Prostate gland (tissue), 2 donors: Measurements from ENCODE around the gene CD200.

Experiments
- POLR2A ChIP-seq: fragments of 450-650 bp; IDR thresholded peaks from one replicate; pipeline ENCODE4 v1.6.1; 2016; ENCODE audit warnings: antibody characterized with exemption, mild to moderate bottlenecking
- POLR2AphosphoS5 ChIP-seq: sonication (generic); formaldehyde crosslinking; IDR thresholded peaks from one replicate; pipeline ENCODE4 v1.6.1; 2017; ENCODE audit warnings: antibody characterized with exemption
- TF ChIP-seq, protein P1 (sequence below), 4 experiments: fragments of 200-600 bp in 2 of 4; fragments of 450-650 bp in 2 of 4; sonication (generic) in 2 of 4; IDR thresholded peaks; 1 replicate in 3 of 4; 2 replicates in 1 of 4; pipeline ENCODE4 v1.5.1; 2016 to 2019; ENCODE audit warnings: antibody characterized with exemption in 4 of 4, mild to moderate bottlenecking in 2 of 4, moderate library complexity in 2 of 4

DNA sequence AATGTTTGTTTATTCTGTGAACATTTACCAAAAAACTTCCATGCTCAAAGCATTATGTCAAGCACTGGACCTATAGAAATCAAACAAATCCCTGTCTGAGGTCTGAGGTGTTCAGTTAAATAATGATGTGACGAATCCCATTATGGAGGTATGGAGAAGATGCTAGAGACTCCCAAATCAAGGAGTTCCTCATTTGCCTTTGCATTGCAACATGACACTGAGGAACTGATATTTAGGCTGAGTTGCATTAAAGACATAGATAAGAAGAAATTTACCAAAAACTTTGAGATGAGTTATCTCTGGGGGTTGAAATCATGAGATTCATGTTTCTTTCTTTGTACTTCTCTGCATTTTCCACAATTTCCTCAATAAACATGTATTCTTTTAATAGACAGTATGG, 16.0 kb downstream of the CD200 start:
- TF ChIP-seq, protein P1, sequence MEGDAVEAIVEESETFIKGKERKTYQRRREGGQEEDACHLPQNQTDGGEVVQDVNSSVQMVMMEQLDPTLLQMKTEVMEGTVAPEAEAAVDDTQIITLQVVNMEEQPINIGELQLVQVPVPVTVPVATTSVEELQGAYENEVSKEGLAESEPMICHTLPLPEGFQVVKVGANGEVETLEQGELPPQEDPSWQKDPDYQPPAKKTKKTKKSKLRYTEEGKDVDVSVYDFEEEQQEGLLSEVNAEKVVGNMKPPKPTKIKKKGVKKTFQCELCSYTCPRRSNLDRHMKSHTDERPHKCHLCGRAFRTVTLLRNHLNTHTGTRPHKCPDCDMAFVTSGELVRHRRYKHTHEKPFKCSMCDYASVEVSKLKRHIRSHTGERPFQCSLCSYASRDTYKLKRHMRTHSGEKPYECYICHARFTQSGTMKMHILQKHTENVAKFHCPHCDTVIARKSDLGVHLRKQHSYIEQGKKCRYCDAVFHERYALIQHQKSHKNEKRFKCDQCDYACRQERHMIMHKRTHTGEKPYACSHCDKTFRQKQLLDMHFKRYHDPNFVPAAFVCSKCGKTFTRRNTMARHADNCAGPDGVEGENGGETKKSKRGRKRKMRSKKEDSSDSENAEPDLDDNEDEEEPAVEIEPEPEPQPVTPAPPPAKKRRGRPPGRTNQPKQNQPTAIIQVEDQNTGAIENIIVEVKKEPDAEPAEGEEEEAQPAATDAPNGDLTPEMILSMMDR (IDR thresholded peaks at IDR 0.05), result no peak
- no peak for TF ChIP-seq POLR2A
- TF ChIP-seq POLR2AphosphoS5, result no peak
